ENCODE results near the gene ZNF560. TPM values are rescaled to one million over a fixed set of nuclear protein-coding genes. Genes with fewer than 3 reads are reported as not detected.
"Not testable (repeated sequence)": the region's sequence is repeated elsewhere in the genome, so short reads cannot be mapped to it uniquely, and the experiment has no call there.

Gene ZNF560
- total and polyA plus RNA-seq, 9 of the 15 experiments (the other 6 are each of a cell fraction or from before 2014, with no cell fraction given) = 0.04 to 0.18 (median 0.05) TPM; not detected in 3

DNA sequence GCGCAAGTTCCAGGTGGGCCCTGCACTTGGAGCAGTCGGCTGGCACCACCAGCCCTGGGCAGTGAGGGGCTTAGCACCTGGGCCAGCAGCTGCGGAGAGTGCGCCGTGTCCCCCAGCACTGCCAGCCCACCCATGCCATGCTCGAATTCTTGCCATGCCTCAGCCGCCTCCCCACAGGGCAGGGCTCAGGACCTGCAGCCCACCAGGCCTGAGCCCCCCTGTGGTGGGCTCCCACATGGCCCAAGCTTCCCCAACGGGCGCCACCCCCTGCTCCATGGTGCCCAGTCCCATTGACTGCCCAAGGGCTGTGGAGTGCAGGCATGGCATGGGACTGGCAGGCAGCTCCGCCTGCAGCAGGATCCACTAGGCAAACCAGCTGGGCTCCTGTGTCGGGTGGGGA, 49.5 kb upstream of the ZNF560 start:
- peaks cover 4% of the 10 kb centered on the region; the same call in 1 of the 2 replicates for H3K9me3 ChIP-seq (replicated peaks; ENCODE audit: control insufficient read depth, insufficient read depth, low read depth, low read length)
- FAIRE-seq (no peak), DNase-seq (ENCODE audit: extremely low read depth in 1 of 4, low spot score in 3 of 4) (no peak), ATAC-seq (no peak)
- no peaks in the 10 kb centered on the region for H4K20me1 ChIP-seq (replicated peaks; ENCODE audit: control insufficient read depth, insufficient read depth, low read length)
- TF ChIP-seq ZNF318 (IDR thresholded peaks at IDR 0.05; ENCODE audit: borderline replicate concordance in 1 of 2, low read depth in 1 of 2) (no peak), GTF2A2 (tag; IDR thresholded peaks at IDR 0.05) (no peak), ZNF324 (CRISPR knock-in tag; IDR thresholded peaks at IDR 0.05) (no peak)
- H3K27me3 ChIP-seq (ENCODE audit: control insufficient read depth in 2 of 2, insufficient read depth in 2 of 2, low read length in 2 of 2) = no peaks in the 10 kb centered on the region; a peak in 1 of 5 replicates
- no peaks in the 10 kb centered on the region; a peak in 1 of 5 replicates for H3K4me1 ChIP-seq (replicated peaks in 1 of 2; ENCODE audit: control insufficient read depth in 2 of 2, insufficient read depth in 2 of 2, low read length in 2 of 2)
- BruUV-seq (replicated peaks) = no TSS peak
- intact Hi-C loops (cut with micrococcal nuclease) = no loop called here
- POLR2A ChIA-PET = no interaction called here
- H3K9me1 ChIP-seq (ENCODE audit: control insufficient read depth, insufficient read depth, low read length) = no peaks in the 10 kb centered on the region
- no peak overlapping the region for H3K9ac ChIP-seq (ENCODE audit: insufficient read depth in 1 of 2, low read depth in 2 of 2, low read length in 2 of 2)
- CTCF ChIA-PET (ENCODE audit: low intra/inter-chr PET ratio) = no interaction called here
- H3K36me3 ChIP-seq (ENCODE audit: control insufficient read depth, insufficient read depth, low read length) = no peaks in the 10 kb centered on the region
- WGBS (ENCODE audit: insufficient coverage, low coverage, missing lambda C conversion rate) = 6% methylated on average over 10 of the region's 11 CpGs
- H3K27ac ChIP-seq (ENCODE audit: extremely low read depth, low read depth, low read length) = no peak overlapping the region
- no peak overlapping the region for H3K4me3 ChIP-seq
- H3K4me2 ChIP-seq (ENCODE audit: insufficient read depth, low read length) = no peak overlapping the region
- in situ Hi-C loops (cut with MboI) = no loop called here
- H2AFZ ChIP-seq (ENCODE audit: low read depth, low read length) = no peak overlapping the region
- no peaks in the 10 kb centered on the region for H3K79me2 ChIP-seq (ENCODE audit: control insufficient read depth, insufficient read depth, low read length)

DNA sequence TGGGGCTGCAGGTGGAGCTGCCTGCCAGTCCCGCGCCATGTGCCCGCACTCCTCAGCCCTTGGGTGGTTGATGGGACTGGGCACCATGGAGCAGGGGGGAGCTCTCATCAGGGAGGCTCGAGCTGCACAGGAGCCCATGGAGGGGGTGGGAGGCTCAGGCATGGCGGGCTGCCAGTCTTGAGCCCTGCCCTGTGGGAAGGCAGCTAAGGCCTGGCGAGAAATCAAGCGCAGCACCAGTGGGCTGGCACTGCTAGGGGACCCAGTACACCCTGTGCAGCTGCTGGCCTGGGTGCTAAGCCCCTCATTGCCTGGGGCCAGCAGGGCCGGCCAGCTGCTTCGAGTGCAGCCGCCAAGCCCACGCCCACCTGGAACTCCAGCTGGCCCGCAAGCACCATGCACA, 42.9 kb upstream of the ZNF560 start:
- H3K9me1 ChIP-seq (ENCODE audit: control insufficient read depth, insufficient read depth, low read length); H3K4me1 ChIP-seq (replicated peaks in 1 of 2; ENCODE audit: control insufficient read depth in 2 of 2, insufficient read depth in 2 of 2, low read length in 2 of 2); H3K36me3 ChIP-seq (ENCODE audit: control insufficient read depth, insufficient read depth, low read length); H3K27ac ChIP-seq (ENCODE audit: extremely low read depth, low read depth, low read length); CTCF ChIA-PET (ENCODE audit: low intra/inter-chr PET ratio); H4K20me1 ChIP-seq (replicated peaks; ENCODE audit: control insufficient read depth, insufficient read depth, low read length); H3K4me3 ChIP-seq; FAIRE-seq; BruUV-seq (replicated peaks); intact Hi-C loops (cut with micrococcal nuclease); DNase-seq (ENCODE audit: extremely low read depth in 1 of 4, low spot score in 3 of 4); H3K9ac ChIP-seq (ENCODE audit: insufficient read depth in 1 of 2, low read depth in 2 of 2, low read length in 2 of 2); H2AFZ ChIP-seq (ENCODE audit: low read depth, low read length); ATAC-seq; H3K27me3 ChIP-seq (ENCODE audit: control insufficient read depth in 2 of 2, insufficient read depth in 2 of 2, low read length in 2 of 2); H3K4me2 ChIP-seq (ENCODE audit: insufficient read depth, low read length); in situ Hi-C loops (cut with MboI): not testable (repeated sequence)
- Histone ChIP-seq H3K79me2 (ENCODE audit: control insufficient read depth, insufficient read depth, low read length) (peaks cover 15% of the 10 kb centered on the region), H3K9me3 (replicated peaks; ENCODE audit: control insufficient read depth, insufficient read depth, low read depth, low read length) (peaks cover 12% of the 10 kb centered on the region)
- POLR2A ChIA-PET = interaction anchor here (0.6 to 1.0 kb wide), 3 partner anchors 8 to 267 kb away, joined by 3 read pairs; no protein-coding TSS in a partner anchor
- WGBS (ENCODE audit: insufficient coverage, low coverage, missing lambda C conversion rate) = 10% methylated on average over 9 of the region's 12 CpGs

Measured in K562 (cell line).